Gastrocnemius medialis (tissue), 4 donors: ENCODE results near the gene PBRM1. TPM values are rescaled to one million over a fixed set of nuclear protein-coding genes. Genes with fewer than 3 reads are reported as not detected.

Experiments
- ATAC-seq, 2 donors: fragments of 150-250 bp; one replicate each; pipeline ENCODE4 v1.9.1; 2016
- DNase-seq, 2 donors: peaks; one replicate each; pipeline ENCODE4 v3.0.0-alpha.2; 2019
- H3K27ac ChIP-seq, 4 donors: fragments of 200-600 bp; sonication (generic); 1 replicate in 1 of 4; 2 replicates in 3 of 4; pipeline ENCODE4 v1.5.1; 2016 to 2018; ENCODE audit warnings: mild to moderate bottlenecking in 2 of 4, moderate library complexity in 1 of 4
- H3K27me3 ChIP-seq, 3 donors: fragments of 200-600 bp; sonication (generic) in 2 of 3; 1 replicate in 1 of 3; 2 replicates in 2 of 3; pipeline versions ENCODE4 v1.5.1 to v1.6.0; 2016 to 2019; ENCODE audit warnings: mild to moderate bottlenecking in 1 of 3, moderate library complexity in 1 of 3
- H3K36me3 ChIP-seq, 2 donors: fragments of 200-600 bp; sonication (generic) in 1 of 2; one replicate each; pipeline ENCODE4 v1.5.1; 2017 to 2018
- H3K4me1 ChIP-seq, 2 donors: fragments of 200-600 bp; sonication (generic) in 1 of 2; one replicate each; pipeline ENCODE4 v1.5.1; 2016 to 2017; ENCODE audit warnings: mild to moderate bottlenecking in 2 of 2
- H3K4me3 ChIP-seq, 4 donors: fragments of 200-600 bp; sonication (generic) in 3 of 4; 1 replicate in 1 of 4; 2 replicates in 3 of 4; pipeline ENCODE4 v1.5.1; 2016 to 2019; ENCODE audit warnings: mild to moderate bottlenecking in 2 of 4
- H3K9me3 ChIP-seq, 3 donors: fragments of 200-600 bp; sonication (generic) in 2 of 3; 1 replicate in 1 of 3; 2 replicates in 2 of 3; pipeline ENCODE4 v1.5.1; 2016 to 2019
- CTCF ChIP-seq, 5 experiments: fragments of 450-650 bp in 3 of 5; fragments of 200-600 bp in 2 of 5; sonication (generic) in 2 of 5; IDR thresholded peaks in 4 of 5; conservative IDR thresholded peaks in 1 of 5; 1 replicate in 4 of 5; 2 replicates in 1 of 5; pipeline ENCODE4 v1.5.1; 2016 to 2019; ENCODE audit warnings: antibody characterized with exemption in 5 of 5, mild to moderate bottlenecking in 3 of 5, moderate library complexity in 3 of 5
- POLR2A ChIP-seq, 2 donors: fragments of 450-650 bp; IDR thresholded peaks; one replicate each; pipeline ENCODE4 v1.6.1; 2017; ENCODE audit warnings: antibody characterized with exemption in 2 of 2, mild to moderate bottlenecking in 2 of 2, moderate library complexity in 2 of 2
- in situ Hi-C, 4 donors: fragments of 200-750 bp; cut with MboI; loops; one replicate each; pipeline versions ENCODE4 v1.15.0 to v1.8.0; 2017; ENCODE audit warnings: low sequenced_read_pairs in 4 of 4
- intact Hi-C: fragments of 100-400 bp; cut with DNase I; formaldehyde crosslinking; loops from one replicate; pipeline ENCODE4 v1.15.1; 2023; ENCODE audit warnings: low total_unique reads
- total RNA-seq, 4 donors: library from RNA; depleted of rRNA; stranded (reverse); fragments of >200 nt; gene quantifications; one replicate each; pipeline versions ENCODE4 v1.1.0 to v1.2.3, GENCODE V29; 2016

The PBRM1 gene
- total RNA-seq, 4 donors from 2014 or later = 22.9 to 45.2 (median 27.5) TPM

- Histone ChIP-seq H3K4me3 (peak within 1 kb of the TSS; percentile 62 to 71 (median 68)), H3K36me3 (no peaks in the 10 kb centered on the region), H3K27ac (peak within 1 kb of the TSS; percentile 77 to 84 (median 80)), H3K27me3 (no peaks in the 10 kb centered on the region), H3K9me3 (no peaks in the 10 kb centered on the region), H3K4me1 (peaks cover 55 to 61% of the 10 kb centered on the region in 2 donors)
- DNase-seq = peak in 1 of 2 donors; percentile 50
- TF ChIP-seq CTCF (IDR thresholded peaks at IDR 0.05 in 4 of 5, conservative IDR thresholded peaks at IDR 0.05 in 1 of 5) (no peak), POLR2A (IDR thresholded peaks at IDR 0.05) (peak; percentile 14 to 34)
- in situ Hi-C loops (no loop called here), intact Hi-C loops (no loop called here)
- peak; percentile 6 to 20 for ATAC-seq
Observed at GRCh38 chr3:52533623-52534280, 152.0 kb downstream of the PBRM1 start, which contains the start of gene NT5DC2. TSS of gene NT5DC2 (minus strand) at chr3:52533857. CDS start at chr3:52533737, 120 bp downstream.

GRCh38 chr3:52532838-52533622, 152.7 kb downstream of the PBRM1 start:
- Histone ChIP-seq H3K9me3 (no peaks in the 10 kb centered on the region), H3K27me3 (no peaks in the 10 kb centered on the region), H3K4me1 (peaks cover 48 to 54% of the 10 kb centered on the region in 2 donors), H3K36me3 (no peaks in the 10 kb centered on the region), H3K27ac (peak overlapping the region; percentile 57 to 77 (median 66)), H3K4me3 (peak overlapping the region; percentile 50 to 70 (median 63))
- no peak for TF ChIP-seq CTCF (IDR thresholded peaks at IDR 0.05 in 4 of 5, conservative IDR thresholded peaks at IDR 0.05 in 1 of 5)
- no peak for TF ChIP-seq POLR2A (IDR thresholded peaks at IDR 0.05)
- ATAC-seq = no peak
- in situ Hi-C loops = no loop called here
- intact Hi-C loops = no loop called here
- DNase-seq = peak in 1 of 2 donors; percentile 20

- peak overlapping the region; percentile 57 to 77 (median 66) for H3K27ac ChIP-seq
- ATAC-seq (no peak), DNase-seq (peak in 1 of 2 donors; percentile 14)
- peak overlapping the region; percentile 50 to 70 (median 63) for H3K4me3 ChIP-seq
- no peaks in the 10 kb centered on the region for H3K9me3 ChIP-seq
- no peaks in the 10 kb centered on the region for H3K36me3 ChIP-seq
- TF ChIP-seq CTCF (IDR thresholded peaks at IDR 0.05 in 4 of 5, conservative IDR thresholded peaks at IDR 0.05 in 1 of 5) (no peak), POLR2A (IDR thresholded peaks at IDR 0.05) (no peak)
- H3K4me1 ChIP-seq = peaks cover 43 to 49% of the 10 kb centered on the region in 2 donors
- intact Hi-C loops = no loop called here
- in situ Hi-C loops = no loop called here
- no peaks in the 10 kb centered on the region for H3K27me3 ChIP-seq
Observed at GRCh38 chr3:52532517-52532837, 153.2 kb downstream of the PBRM1 start.

- no peaks in the 10 kb centered on the region for H3K36me3 ChIP-seq
- H3K27me3 ChIP-seq = no peaks in the 10 kb centered on the region
- in situ Hi-C loops (no loop called here), intact Hi-C loops (no loop called here)
- H3K9me3 ChIP-seq = no peaks in the 10 kb centered on the region
- DNase-seq (peak in 1 of 2 donors; percentile 13), ATAC-seq (no peak)
- H3K4me1 ChIP-seq = peaks cover 38 to 44% of the 10 kb centered on the region in 2 donors
- TF ChIP-seq POLR2A (IDR thresholded peaks at IDR 0.05) (no peak), CTCF (IDR thresholded peaks at IDR 0.05 in 4 of 5, conservative IDR thresholded peaks at IDR 0.05 in 1 of 5) (no peak)
- peak overlapping the region; percentile 57 to 77 (median 66) for H3K27ac ChIP-seq
- peak overlapping the region in 3 of 4 donors; percentile 50 to 64 (median 62) for H3K4me3 ChIP-seq
Observed at GRCh38 chr3:52531860-52532516, 153.7 kb downstream of the PBRM1 start.
